ENCODE measurements around the gene CDC42EP1.
A peak's percentile ranks its signal among the peaks of the same experiment; 100 is the strongest.
"Not testable (repeated sequence)": the region's sequence is repeated elsewhere in the genome, so short reads cannot be mapped to it uniquely, and the experiment has no call there.

Gene CDC42EP1, protein sequence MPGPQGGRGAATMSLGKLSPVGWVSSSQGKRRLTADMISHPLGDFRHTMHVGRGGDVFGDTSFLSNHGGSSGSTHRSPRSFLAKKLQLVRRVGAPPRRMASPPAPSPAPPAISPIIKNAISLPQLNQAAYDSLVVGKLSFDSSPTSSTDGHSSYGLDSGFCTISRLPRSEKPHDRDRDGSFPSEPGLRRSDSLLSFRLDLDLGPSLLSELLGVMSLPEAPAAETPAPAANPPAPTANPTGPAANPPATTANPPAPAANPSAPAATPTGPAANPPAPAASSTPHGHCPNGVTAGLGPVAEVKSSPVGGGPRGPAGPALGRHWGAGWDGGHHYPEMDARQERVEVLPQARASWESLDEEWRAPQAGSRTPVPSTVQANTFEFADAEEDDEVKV

GRCh38 chr22:37559901-37560607 lies at the start of gene CDC42EP1:
Gene CDC42EP1, plus strand, starts transcription at chr22:37560480. Its CDS starts 5,870 bp downstream, at chr22:37566350.
- peak; percentile 81 for DNase-seq (ENCODE audit: low spot score)

DNA sequence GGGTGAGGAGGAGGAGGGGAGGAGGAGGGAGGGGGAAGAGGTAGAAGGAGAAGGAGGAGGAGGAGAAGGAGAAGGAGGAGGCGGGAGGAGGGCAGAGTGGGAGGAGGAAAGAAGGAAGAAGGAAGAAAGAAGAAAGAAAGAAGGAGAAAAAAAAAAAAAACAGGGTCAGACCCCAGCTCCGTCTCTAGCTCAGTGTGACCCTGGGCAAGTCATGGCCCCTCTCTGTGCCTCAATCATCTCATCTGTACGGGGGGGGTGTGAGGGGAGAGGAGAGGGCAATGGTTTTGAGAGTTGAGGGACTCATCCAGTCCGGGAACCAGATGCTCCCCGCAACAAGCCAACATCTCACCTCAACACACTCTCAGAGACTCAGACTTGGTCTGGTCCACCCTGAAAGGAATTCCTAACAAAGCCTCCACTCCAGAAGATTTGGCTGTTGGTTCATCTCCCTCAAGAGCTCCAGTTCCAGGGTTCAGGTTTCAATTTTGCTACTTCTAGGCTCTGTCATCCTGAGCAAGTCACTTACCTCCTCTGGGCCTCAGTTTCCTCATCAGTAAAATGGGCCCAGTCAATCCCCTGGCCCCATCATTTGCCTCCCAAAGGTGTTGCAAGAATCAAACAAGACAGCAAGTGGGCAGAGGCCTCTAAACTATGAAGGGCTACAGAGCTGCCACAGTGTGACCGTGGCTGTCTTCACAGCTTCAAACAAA lies 48.7 kb upstream of the CDC42EP1 start:
- DNase-seq (ENCODE audit: low spot score), result no peak

DNA sequence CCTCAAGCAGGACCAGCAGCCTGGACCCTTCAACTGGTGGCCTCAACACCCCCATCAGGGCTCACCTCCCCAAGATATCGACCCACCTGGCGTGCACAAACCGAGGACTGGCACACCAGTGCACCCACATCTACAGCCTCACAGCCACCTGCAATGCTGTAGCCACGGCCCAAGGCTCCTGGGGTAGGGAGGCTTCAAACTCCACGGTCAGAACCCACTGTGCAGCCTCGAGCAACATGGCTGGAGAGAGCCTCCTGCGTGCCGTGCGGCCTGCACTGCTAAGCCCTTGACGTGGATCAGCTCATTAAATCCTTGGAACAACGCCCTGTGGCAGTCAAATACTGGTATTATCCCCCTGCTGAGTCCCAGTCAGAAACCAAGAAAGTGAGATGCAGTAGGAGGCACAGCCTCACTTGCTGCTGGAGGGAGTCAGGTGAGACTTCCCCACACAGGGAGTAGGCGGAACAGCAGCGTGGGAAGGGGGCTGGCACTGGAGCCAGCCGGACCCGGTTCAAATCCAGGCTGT lies 45.7 kb upstream of the CDC42EP1 start:
- no peak for DNase-seq (ENCODE audit: low spot score)

DNA sequence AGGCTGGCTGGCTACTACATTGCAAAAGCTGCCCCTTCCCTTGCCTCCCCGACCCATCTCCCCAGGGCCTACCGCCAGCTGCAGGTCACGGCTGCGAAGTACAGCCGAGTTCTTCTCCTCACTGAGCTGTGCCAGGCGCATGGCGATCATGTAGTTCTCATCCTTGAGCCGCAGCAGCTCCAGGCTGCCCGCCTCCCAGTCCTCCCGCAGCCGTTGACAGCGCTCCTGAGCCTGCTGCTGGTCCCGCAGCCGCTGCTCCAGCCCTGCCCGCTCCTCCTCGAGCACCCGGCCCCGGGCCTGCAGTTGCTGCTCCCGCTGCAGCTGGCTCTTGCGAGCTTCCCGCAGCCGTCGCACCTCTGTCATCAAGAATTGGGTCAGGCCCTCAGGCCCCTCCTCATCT lies 44.4 kb upstream of the CDC42EP1 start:
- DNase-seq (ENCODE audit: low spot score), result no peak

DNA sequence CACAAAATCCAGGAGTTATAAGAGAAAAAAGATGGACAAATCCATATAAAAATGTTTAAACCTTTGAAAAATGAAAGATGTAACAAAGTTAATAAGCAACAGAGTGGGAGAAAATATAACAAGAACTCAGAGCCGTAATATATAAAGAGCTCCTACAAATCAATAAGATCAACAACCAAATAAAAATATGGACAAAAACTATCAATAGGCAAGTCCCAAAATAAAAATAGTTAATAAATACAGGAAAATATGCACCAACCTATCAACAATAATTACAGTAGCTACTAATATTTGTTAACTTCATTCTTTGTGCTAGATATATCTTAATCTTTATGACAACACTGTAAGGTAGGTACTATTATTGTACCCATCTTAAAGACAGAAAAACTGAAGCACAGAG lies 43.8 kb upstream of the CDC42EP1 start:
- DNase-seq (ENCODE audit: low spot score), result no peak

- no peak for DNase-seq (ENCODE audit: low spot score)
These were observed 42.3 kb upstream of the CDC42EP1 start for GRCh38 chr22:37517826-37518450.

DNA sequence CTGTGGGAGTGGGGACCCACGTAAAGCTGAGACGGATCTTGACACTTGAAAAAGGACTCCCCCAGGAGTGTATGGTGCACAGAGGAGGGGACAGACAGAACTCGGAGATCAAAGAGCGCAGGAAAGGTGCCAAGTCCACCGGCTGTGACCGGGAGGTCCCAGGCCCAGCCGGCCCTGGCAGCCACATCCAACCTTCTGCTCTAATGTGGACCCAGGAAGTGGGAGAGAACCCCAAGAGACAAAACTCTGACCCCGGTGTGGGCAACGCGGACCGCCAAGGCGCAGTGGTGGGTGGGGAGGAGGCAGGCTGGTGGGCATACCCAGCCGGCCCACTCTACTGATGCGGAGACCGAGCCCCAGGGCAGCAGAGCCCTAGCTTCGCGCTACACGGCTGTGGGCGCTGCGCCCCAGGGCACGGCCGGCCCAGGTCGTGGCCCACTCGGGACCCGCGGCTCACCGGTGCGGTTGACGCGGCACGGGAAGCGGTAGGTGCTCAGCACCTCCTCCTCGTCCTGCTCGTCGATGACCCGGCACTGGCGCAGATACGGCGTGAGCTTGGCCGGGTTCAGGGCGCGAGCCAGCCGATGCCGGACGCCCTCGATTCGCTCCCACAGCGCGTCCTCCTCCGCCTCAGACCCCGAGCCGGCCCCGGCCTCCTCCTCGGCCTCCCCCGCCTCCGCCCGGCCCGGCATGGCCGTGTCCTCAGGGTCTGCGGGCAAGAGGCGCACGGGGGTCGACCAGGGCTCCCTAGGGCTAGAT lies 41.6 kb upstream of the CDC42EP1 start:
- no peak for DNase-seq (ENCODE audit: low spot score)

DNA sequence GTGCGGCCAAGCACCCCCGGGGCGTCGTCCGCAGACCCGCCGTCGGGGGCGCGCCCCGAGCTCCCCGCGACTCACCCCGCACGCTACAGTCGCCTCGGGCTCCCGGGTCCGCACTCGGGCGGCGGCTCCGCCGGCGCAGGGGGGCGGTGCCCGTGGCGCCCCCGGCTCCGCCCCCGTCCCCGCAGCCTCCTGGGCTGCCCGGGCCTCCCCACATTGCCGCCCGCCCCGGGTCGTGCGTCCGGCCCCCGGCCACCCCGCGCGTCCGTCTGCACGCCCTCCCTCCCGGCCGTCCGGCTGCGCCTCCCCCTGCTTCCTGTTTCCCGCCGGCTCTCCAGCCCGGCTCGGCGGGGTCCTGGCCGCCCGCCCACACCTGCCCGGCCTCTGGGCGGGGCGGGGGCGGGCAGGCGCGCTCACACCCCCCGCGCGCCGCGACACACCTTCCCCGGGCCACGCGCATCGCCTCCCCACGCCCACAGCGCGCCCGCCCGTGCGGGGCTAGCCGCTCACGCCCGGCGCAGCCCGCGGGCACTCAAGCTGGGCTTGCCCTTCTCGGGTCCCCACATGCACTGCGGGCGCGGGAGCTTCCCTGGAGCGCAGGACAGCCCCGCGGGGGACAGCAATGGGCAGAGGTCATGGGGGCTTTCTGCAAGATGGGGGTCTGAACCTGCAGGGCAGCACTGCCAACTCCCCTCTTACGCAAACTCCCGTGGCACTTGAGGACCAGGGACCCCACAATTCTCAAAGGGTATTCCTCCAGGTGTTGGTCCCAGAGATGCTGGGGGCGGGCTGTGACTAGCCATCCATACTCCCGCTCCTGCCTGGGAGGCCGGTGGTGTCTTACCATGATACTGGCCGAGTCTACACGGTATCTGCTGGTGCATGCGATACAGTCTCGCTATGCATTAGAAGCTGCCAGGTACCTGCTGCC lies 40.7 kb upstream of the CDC42EP1 start, which contains the start of gene CARD10:
Gene CARD10 (minus strand): TSS at position 148 of the 928 bp plus-strand sequence. CDS start 215 bp downstream, outside the sequence.
- DNase-seq (ENCODE audit: low spot score), result no peak

- DNase-seq (ENCODE audit: low spot score), result no peak
These were observed 39.5 kb upstream of the CDC42EP1 start for GRCh38 chr22:37520776-37521191.

DNA sequence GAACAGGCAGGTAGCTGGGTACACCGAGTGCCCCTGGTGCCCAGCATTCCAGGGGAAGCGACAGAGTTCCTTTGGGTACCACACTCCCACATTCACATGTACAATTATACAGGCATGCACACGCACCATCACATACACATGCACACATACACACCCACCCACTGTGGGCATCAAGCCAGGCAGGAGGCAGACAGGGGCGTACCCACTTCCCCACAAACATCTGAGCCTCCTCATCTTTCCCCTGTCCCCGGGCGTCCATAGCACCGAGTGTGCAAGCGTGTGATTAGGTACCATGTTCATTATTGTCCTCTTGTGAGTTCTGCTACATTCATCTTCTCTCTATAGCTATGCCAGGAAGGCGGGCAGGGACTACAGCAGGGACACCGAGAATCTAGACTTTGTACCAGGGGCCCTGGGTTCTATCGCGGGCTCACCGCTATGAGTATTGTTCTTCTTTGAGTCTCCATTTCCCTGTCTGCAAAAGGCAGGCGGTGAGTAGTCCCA lies 39.0 kb upstream of the CDC42EP1 start:
- DNase-seq (ENCODE audit: low spot score), result no peak

DNA sequence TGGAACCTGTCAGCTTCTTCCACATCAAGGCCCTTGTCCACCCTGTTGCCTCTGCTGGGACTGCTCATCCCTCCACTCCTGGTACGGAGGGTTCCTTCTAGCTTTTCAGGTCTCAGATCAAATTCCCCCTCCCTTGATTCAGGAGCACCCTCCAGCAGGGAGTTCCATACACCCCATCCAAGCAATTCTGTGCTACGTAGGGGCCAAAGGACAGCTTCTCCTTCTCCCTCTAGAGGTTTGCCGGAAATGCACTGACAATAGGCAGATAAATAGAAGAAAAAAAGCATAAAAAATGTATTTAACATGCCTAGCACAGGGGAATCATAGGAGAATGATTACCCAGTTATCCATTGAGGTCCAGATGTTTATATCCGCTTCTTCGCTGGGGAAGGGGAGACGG lies 37.8 kb upstream of the CDC42EP1 start:
- no peak for DNase-seq (ENCODE audit: low spot score)

- DNase-seq (ENCODE audit: low spot score), result no peak
These were observed 35.1 kb upstream of the CDC42EP1 start for GRCh38 chr22:37525073-37525745.

DNA sequence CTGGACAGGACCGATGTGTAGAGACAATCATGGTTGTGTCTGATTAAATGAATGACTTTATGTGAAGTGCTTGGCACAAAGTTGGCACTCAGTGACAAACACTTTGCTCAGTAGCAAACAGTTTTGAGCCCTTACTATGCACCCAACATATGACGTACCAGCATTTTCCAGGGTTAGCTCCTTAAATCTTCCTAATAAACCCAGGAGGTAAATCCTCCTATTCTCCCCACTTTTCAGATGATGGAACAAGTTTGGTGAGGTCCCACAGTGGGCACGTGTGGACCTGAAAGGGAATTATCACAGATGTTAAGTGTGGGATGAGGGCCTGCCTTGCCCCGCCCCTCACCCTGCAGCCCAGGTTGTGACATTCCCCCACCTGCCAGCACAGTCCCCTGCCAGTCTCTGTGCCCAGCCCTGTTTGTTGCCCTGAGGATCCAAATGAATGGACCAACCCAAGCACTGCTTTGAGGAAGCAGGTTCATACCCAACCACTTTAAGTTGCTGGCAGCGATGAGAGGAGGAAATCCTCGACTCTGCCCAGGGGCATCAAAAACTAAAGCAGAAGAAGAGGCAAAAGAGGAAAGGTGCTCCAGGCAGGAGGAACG lies 34.4 kb upstream of the CDC42EP1 start:
- DNase-seq (ENCODE audit: low spot score), result no peak

DNA sequence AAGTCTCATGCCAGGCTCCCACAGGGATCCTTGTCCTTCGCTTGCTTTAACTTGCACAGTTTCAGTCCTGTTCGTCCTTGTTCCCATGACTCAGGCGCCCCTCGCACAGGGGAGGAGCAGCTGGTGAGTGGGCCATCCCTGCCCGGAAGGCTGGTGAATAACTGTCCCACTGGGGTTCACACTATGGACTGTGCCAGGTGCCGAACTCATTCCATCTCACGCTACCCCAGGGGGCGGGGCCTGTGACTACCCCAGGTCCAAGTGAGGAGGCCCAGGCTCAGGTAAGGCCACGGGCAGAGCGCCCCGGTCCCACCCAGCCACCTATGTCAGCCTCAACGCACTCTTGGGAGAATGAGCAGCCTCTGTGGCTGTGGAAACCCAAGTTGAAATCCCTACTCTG lies 33.9 kb upstream of the CDC42EP1 start:
- DNase-seq (ENCODE audit: low spot score), result no peak

- not testable (repeated sequence) for DNase-seq (ENCODE audit: low spot score)
These were observed 33.1 kb upstream of the CDC42EP1 start for GRCh38 chr22:37527081-37527752.

DNA sequence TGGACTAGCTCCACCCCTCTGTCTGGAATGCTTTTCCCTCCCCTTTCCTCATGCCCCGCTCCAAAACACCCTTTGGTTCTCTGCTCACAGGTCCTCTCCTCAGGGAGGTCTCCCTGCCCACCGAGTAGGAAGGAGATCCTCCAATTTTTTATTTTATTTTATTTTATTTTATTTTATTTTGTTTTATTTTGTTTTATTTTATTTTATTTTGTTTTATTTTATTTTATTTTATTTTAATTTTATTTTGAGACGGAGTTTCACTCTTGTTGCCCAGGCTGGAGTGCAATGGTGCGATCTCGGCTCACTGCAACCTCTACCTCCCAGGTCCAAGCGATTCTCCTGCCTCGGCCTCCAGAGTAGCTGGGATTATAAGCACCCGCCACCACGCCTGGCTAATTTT lies 32.3 kb upstream of the CDC42EP1 start:
- not testable (repeated sequence) for DNase-seq (ENCODE audit: low spot score)

- DNase-seq (ENCODE audit: low spot score), result no peak
These were observed 30.5 kb upstream of the CDC42EP1 start for GRCh38 chr22:37529652-37530345.

DNA sequence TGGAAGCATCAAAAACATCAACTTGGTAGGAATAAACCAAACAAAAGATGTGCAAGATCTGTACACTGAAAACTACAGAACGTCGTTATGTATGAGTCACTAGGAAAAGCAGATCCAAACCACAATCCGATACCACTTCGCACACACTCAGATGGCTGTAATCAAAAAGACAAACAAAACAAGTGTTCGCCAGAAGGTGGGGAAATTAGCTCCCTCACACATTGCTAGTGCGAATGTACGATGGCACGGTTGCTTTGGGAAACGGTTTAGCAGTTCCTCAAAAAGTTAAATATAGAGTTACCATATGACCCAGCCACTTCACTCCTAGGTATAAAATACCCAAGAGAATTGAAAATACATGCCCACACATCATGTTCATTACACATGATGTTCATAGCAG lies 26.3 kb upstream of the CDC42EP1 start:
- DNase-seq (ENCODE audit: low spot score), result no peak
